ENCODE measurements around the gene MEX3A.

MEX3A gene

DNA sequence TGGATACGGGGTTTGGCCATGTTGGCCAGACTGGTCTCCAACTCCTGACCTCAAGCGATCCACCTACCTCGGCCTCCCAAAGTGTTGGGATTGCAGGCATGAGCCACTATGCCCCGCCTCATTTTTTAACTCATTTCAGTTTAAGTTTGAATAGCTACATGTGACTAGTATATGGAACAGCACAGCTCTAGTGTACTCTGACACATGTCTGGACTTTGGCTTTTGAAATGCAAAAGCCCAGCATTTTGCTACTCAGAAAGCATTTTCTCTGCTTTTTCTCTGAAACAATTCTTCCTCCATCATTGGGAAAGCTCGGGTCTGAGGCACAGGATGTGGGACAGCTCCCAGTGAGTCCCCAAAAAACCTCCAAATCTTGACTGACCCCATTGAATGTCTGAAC is 57.5 kb downstream of the MEX3A start:
- DNase-seq, result no peak
- H3K27ac ChIP-seq, result no peak overlapping the region
- no peak overlapping the region for H3K4me3 ChIP-seq
- TF ChIP-seq, protein P1, sequence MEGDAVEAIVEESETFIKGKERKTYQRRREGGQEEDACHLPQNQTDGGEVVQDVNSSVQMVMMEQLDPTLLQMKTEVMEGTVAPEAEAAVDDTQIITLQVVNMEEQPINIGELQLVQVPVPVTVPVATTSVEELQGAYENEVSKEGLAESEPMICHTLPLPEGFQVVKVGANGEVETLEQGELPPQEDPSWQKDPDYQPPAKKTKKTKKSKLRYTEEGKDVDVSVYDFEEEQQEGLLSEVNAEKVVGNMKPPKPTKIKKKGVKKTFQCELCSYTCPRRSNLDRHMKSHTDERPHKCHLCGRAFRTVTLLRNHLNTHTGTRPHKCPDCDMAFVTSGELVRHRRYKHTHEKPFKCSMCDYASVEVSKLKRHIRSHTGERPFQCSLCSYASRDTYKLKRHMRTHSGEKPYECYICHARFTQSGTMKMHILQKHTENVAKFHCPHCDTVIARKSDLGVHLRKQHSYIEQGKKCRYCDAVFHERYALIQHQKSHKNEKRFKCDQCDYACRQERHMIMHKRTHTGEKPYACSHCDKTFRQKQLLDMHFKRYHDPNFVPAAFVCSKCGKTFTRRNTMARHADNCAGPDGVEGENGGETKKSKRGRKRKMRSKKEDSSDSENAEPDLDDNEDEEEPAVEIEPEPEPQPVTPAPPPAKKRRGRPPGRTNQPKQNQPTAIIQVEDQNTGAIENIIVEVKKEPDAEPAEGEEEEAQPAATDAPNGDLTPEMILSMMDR (IDR thresholded peaks at IDR 0.05), result no peak
- intact Hi-C loops (cut with DNase I; ENCODE audit: low total_unique reads), result no loop called here
- H3K9me3 ChIP-seq, result no peaks in the 10 kb centered on the region
- H3K4me1 ChIP-seq, result peaks cover 0 to 8% (median 5%) of the 10 kb centered on the region in 4 donors
- no peaks in the 10 kb centered on the region for H3K36me3 ChIP-seq
- no peaks in the 10 kb centered on the region for H3K27me3 ChIP-seq
